ENCODE measurements around the gene SFPQ.

GRCh38 chr1:35171579-35171978 lies 21.4 kb downstream of the SFPQ start:
- TF ChIP-seq CTCF (IDR thresholded peaks at IDR 0.05): no peak
- no peak for TF ChIP-seq POLR2AphosphoS5 (IDR thresholded peaks at IDR 0.05)
- TF ChIP-seq POLR2A (IDR thresholded peaks at IDR 0.05): no peak
